Heart left ventricle (tissue), 13 donors: ENCODE measurements around the gene INPP4B.

Source experiments
- CTCF ChIP-seq, 12 donors: fragments of 200-600 bp; sonication (generic) in 4 of 12; IDR thresholded peaks; one replicate each; pipeline versions ENCODE4 v1.5.0 to v1.8.0; 2018 to 2022; ENCODE audit warnings: antibody characterized with exemption in 12 of 12, mild to moderate bottlenecking in 5 of 12
- POLR2A ChIP-seq, 2 donors: fragments of 450-650 bp; IDR thresholded peaks; one replicate each; pipeline ENCODE4 v1.6.1; 2017; ENCODE audit warnings: antibody characterized with exemption in 2 of 2, mild to moderate bottlenecking in 2 of 2, moderate library complexity in 2 of 2
- donor health status: ischemic (EF 13 %, LVEDD 7.1; RV severe dilation, severe dysfunction).
- donor health status: DM: no; HTN: yes; CAD: no.
- donor health status: DM: no; HTN: no; CAD: no.
- donor health status: ischemic (EF 25% LVEDD 6.9; RV normal size, moderate dysfunction).
- donor health status: ischemic (EF 25% LVEDD 5.7; RV mildly dilated, moderate dysfunction).
- donor health status: ischemic (EF 35%, LVEDD 5.7; RV mildly dilated, moderate dysfunction).
- donor health status: nonischemic (EF 11% LVEDD 7.7; RV severe dilation, severe dysfunction).
- donor health status: DM: yes; HTN: yes; CAD: no.
- donor health status: PGD.
- donor health status: ischemic (EF 29% LVEDD 5.4; RV normal size, mild dysfunction).
- donor health status: nonischemic (EF 23%, LVEDD 6.1; RV moderate dilation, normal function).

GRCh38 chr4:142142366-142143054 lies 703.6 kb downstream of the INPP4B start:
- no peak for TF ChIP-seq POLR2A (IDR thresholded peaks at IDR 0.05)
- TF ChIP-seq CTCF (IDR thresholded peaks at IDR 0.05), result no peak
